ENCODE measurements around the gene MARCHF4.
A peak's percentile ranks its signal among the peaks of the same experiment; 100 is the strongest.

MARCHF4 gene

GRCh38 chr2:216339456-216340279 lies 32.6 kb downstream of the MARCHF4 start:
- no peak overlapping the region for H3K4me3 ChIP-seq (ENCODE audit: control insufficient read depth, low read depth, low read length)
- peak; percentile 47 for DNase-seq (ENCODE audit: low read depth)

GRCh38 chr2:216335252-216335651 lies 37.0 kb downstream of the MARCHF4 start:
- H3K4me3 ChIP-seq (ENCODE audit: control insufficient read depth, low read depth, low read length), result no peak overlapping the region
- DNase-seq (ENCODE audit: low read depth), result no peak
- no peak for TF ChIP-seq CTCF (conservative IDR thresholded peaks at IDR 0.05; ENCODE audit: control insufficient read depth, insufficient read depth, low read depth, low read length)

More at GRCh38 chr2:216339456-216340279, 32.6 kb downstream of the MARCHF4 start:
- peak; percentile 9 for TF ChIP-seq CTCF (conservative IDR thresholded peaks at IDR 0.05; ENCODE audit: control insufficient read depth, insufficient read depth, low read depth, low read length)

- peak; percentile 62 for TF ChIP-seq CTCF (conservative IDR thresholded peaks at IDR 0.05; ENCODE audit: control insufficient read depth, insufficient read depth, low read depth, low read length)
- no peak overlapping the region for H3K4me3 ChIP-seq (ENCODE audit: control insufficient read depth, low read depth, low read length)
- DNase-seq (ENCODE audit: low read depth), result peak; percentile 48
Observed at GRCh38 chr2:216328347-216328746, 43.9 kb downstream of the MARCHF4 start.

GRCh38 chr2:216327447-216327935 lies 44.8 kb downstream of the MARCHF4 start:
- no peak for DNase-seq (ENCODE audit: low read depth)
- TF ChIP-seq CTCF (conservative IDR thresholded peaks at IDR 0.05; ENCODE audit: control insufficient read depth, insufficient read depth, low read depth, low read length), result no peak
- no peak overlapping the region for H3K4me3 ChIP-seq (ENCODE audit: control insufficient read depth, low read depth, low read length)

Data from fibroblast of mammary gland (primary cell).